Measurements from ENCODE around the gene GAB4.

DNA sequence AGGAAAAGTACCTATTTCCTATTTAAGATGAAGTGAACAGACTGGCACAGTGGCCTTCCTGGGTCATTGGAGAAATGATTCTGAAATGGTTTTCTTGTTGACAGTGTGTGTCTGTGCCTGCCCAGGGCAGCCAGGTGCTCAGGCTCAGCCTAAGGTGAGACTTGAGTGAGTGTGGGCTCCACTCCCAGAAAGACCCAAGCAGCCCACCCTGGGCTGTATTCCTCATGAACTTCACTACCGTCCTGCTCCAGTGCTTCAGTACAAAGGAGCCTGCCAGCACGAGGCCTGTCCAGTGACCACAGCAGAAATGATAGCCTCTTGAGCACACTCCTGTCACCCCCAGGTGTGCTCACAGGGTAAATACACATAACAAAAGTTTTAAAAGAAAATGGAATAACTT lies 49.5 kb downstream of the GAB4 start:
- no peak for TF ChIP-seq CTCF (IDR thresholded peaks at IDR 0.05)
- no peak for TF ChIP-seq POLR2A (IDR thresholded peaks at IDR 0.05)

Data from uterus (tissue), 2 donors.